Endodermal cell (in vitro differentiated cells): ENCODE data around the gene MRFAP1. TPM values are rescaled to one million over a fixed set of nuclear protein-coding genes. Genes with fewer than 3 reads are reported as not detected.
"Not testable (repeated sequence)": the region's sequence is repeated elsewhere in the genome, so short reads cannot be mapped to it uniquely, and the experiment has no call there.

Source experiments
- DNase-seq: peaks from one replicate; pipeline ENCODE4 v3.0.0-alpha.2; 2017
- H3K27ac ChIP-seq: 2 replicates; pipeline ENCODE4 v1.5.1; 2013; ENCODE audit warnings: mild to moderate bottlenecking, low read depth, low read length, moderate library complexity
- H3K27me3 ChIP-seq: 2 replicates; pipeline ENCODE4 v1.6.1; 2013; ENCODE audit warnings: mild to moderate bottlenecking, low read length, moderate library complexity; ENCODE audit not compliant: insufficient read depth, control insufficient read depth, poor library complexity, severe bottlenecking
- H3K36me3 ChIP-seq: 2 replicates; pipeline ENCODE4 v1.7.0; 2013; ENCODE audit warnings: mild to moderate bottlenecking, low read length, moderate library complexity; ENCODE audit not compliant: control insufficient read depth, insufficient read depth
- H3K4me1 ChIP-seq: one replicate; pipeline ENCODE4 v1.7.0; 2013; ENCODE audit warnings: low read length; ENCODE audit not compliant: control insufficient read depth, insufficient read depth
- H3K4me3 ChIP-seq: 2 replicates; pipeline ENCODE4 v1.5.1; 2013; ENCODE audit warnings: mild to moderate bottlenecking, low read length, moderate library complexity
- H3K9ac ChIP-seq: 2 replicates; pipeline ENCODE4 v1.6.1; 2013; ENCODE audit warnings: mild to moderate bottlenecking, low read length, moderate library complexity; ENCODE audit not compliant: poor library complexity, severe bottlenecking; ENCODE audit errors: extremely low read depth
- H3K9me3 ChIP-seq: 2 replicates; pipeline ENCODE4 v1.6.1; 2013; ENCODE audit warnings: mild to moderate bottlenecking, low read length, moderate library complexity; ENCODE audit not compliant: control insufficient read depth
- H3K27ac Mint-ChIP-seq: 2 replicates; pipeline ENCODE4 v1.8.0; 2020; ENCODE audit warnings: mixed read lengths
- H3K27me3 Mint-ChIP-seq: 2 replicates; pipeline ENCODE4 v1.8.0; 2021; ENCODE audit warnings: mild to moderate bottlenecking, mixed read lengths; ENCODE audit not compliant: insufficient read depth
- H3K36me3 Mint-ChIP-seq: 2 replicates; pipeline ENCODE4 v1.8.0; 2020; ENCODE audit warnings: low read depth, mixed read lengths
- H3K4me1 Mint-ChIP-seq: 2 replicates; pipeline ENCODE4 v1.8.0; 2020; ENCODE audit warnings: mixed read lengths
- H3K4me3 Mint-ChIP-seq: 2 replicates; pipeline ENCODE4 v1.8.0; 2020; ENCODE audit warnings: mild to moderate bottlenecking, moderate library complexity, mixed read lengths
- H3K9me3 Mint-ChIP-seq: 2 replicates; pipeline ENCODE4 v1.8.0; 2020; ENCODE audit warnings: mild to moderate bottlenecking, mixed read lengths
- WGBS, 2 experiments: methylation state at CpG; one replicate each; pipeline versions ENCODE4 v1.1.5 to v1.1.7; 2013; ENCODE audit warnings: missing lambda C conversion rate in 2 of 2, mixed read lengths in 1 of 2; ENCODE audit not compliant: insufficient coverage in 1 of 2, insufficient read length in 1 of 2; 5-methylcytosine and 5-hydroxymethylcytosine counted together
- total RNA-seq, 2 donors: library from RNA; stranded (reverse); fragmentation: NEBNext Ultra II Directional in 1 of 2; extraction: Animal tissue kit (Norgen Biotek cat#: 25700) in 1 of 2; gene quantifications; 2 replicates in 1 of 2; 3 replicates in 1 of 2; pipeline ENCODE4 v1.2.1, GENCODE V29; 2021
- TF ChIP-seq, protein P1 (sequence below): fragments of 200-600 bp; sonication (generic); conservative IDR thresholded peaks from 2 replicates; pipeline ENCODE4 v1.5.0; 2021; ENCODE audit warnings: antibody characterized with exemption, mild to moderate bottlenecking

Gene MRFAP1
- total RNA-seq, 2 donors from 2014 or later: 231 to 239 TPM

DNA sequence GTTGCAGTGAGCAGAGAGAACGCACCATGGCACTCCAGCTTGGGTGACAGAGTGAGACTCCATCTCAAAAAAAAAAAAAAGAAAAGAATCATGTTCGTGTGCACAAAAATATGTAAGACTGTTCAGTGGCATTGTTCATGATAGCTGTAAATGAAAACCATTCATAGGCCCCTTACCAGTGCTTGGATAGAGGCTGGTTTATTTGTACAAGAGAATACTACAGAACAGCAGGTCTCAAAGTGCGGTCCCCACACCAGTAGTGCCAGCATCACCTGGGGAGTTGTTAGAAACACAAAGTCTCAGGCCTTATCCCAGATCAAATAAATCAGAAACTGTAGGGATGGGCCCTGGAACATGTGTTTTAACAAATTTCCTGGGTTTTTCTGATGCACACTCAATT, 12.7 kb upstream of the MRFAP1 start:
- Mint-ChIP-seq H3K27me3 (no peaks in the 10 kb centered on the region), H3K4me3 (no peak overlapping the region), H3K27ac (no peak overlapping the region), H3K36me3 (no peaks in the 10 kb centered on the region), H3K9me3 (no peaks in the 10 kb centered on the region), H3K4me1 (no peaks in the 10 kb centered on the region)
- no peaks in the 10 kb centered on the region for H3K27me3 ChIP-seq
- no peaks in the 10 kb centered on the region for H3K9me3 ChIP-seq
- H3K27ac ChIP-seq: no peak overlapping the region
- TF ChIP-seq, protein P1, sequence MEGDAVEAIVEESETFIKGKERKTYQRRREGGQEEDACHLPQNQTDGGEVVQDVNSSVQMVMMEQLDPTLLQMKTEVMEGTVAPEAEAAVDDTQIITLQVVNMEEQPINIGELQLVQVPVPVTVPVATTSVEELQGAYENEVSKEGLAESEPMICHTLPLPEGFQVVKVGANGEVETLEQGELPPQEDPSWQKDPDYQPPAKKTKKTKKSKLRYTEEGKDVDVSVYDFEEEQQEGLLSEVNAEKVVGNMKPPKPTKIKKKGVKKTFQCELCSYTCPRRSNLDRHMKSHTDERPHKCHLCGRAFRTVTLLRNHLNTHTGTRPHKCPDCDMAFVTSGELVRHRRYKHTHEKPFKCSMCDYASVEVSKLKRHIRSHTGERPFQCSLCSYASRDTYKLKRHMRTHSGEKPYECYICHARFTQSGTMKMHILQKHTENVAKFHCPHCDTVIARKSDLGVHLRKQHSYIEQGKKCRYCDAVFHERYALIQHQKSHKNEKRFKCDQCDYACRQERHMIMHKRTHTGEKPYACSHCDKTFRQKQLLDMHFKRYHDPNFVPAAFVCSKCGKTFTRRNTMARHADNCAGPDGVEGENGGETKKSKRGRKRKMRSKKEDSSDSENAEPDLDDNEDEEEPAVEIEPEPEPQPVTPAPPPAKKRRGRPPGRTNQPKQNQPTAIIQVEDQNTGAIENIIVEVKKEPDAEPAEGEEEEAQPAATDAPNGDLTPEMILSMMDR: no peak
- no peak overlapping the region for H3K9ac ChIP-seq
- DNase-seq: no peak
- no peaks in the 10 kb centered on the region for H3K36me3 ChIP-seq
- H3K4me1 ChIP-seq: no peaks in the 10 kb centered on the region
- 97 to 100% methylated on average over 3 of the region's 3 CpGs for WGBS, 2 experiments
- no peak overlapping the region for H3K4me3 ChIP-seq

DNA sequence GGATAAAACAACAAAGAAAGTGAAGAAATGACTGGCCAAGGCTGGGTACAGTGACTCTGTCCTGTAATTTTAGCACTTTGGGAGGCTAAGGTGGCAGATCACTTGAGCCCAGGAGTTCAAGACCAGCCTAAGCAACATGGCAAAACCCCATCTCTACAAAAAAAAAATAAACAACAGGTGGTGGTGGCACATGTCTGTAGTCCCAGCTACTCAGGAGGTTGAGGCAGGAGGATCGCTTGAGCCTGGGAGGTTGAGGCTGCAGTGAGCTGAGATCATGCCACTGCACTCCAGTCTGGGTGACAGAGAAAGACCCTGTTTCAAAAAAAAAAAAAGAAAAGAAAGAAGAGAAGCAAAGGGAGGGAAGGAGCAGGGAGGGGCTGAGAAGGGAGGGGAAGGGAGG, 12.0 kb upstream of the MRFAP1 start:
- not testable (repeated sequence) for H3K36me3 Mint-ChIP-seq, H3K9me3 ChIP-seq, H3K27me3 Mint-ChIP-seq, H3K27ac Mint-ChIP-seq, H3K4me3 Mint-ChIP-seq, H3K4me3 ChIP-seq, DNase-seq, H3K9ac ChIP-seq, H3K4me1 Mint-ChIP-seq, H3K27ac ChIP-seq, H3K4me1 ChIP-seq, H3K36me3 ChIP-seq, H3K9me3 Mint-ChIP-seq, H3K27me3 ChIP-seq
- WGBS, 2 experiments: 96 to 100% methylated on average over 1 of the region's 1 CpG

DNA sequence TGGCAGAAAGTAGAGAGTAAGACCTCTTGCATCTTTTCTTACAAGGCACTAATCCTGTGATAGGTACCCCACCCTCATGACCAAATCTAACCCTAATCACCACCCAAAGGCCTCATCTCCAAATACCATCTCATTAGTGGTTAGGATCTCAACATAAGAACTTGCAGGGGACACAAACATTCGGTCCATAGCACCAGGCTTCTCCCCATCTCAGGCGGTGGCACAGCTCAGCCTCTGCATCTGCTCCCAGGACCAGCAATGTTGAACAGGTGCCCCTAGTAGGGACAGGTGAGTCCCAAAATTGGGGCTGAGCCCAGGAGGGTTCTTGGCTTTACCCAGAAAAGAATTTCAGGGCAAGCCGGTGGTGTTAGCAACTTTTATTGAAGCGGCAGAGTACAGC, 8.4 kb upstream of the MRFAP1 start:
- no peak overlapping the region for H3K9ac ChIP-seq
- H3K4me3 ChIP-seq: no peak overlapping the region
- Mint-ChIP-seq H3K27ac (no peak overlapping the region), H3K9me3 (no peaks in the 10 kb centered on the region), H3K36me3 (no peaks in the 10 kb centered on the region), H3K27me3 (no peaks in the 10 kb centered on the region), H3K4me1 (no peaks in the 10 kb centered on the region), H3K4me3 (no peak overlapping the region)
- H3K4me1 ChIP-seq: no peaks in the 10 kb centered on the region
- no peaks in the 10 kb centered on the region for H3K9me3 ChIP-seq
- WGBS, 2 experiments: 90 to 95% methylated on average over 4 of the region's 4 CpGs
- TF ChIP-seq, protein P1: no peak
- no peak overlapping the region for H3K27ac ChIP-seq
- H3K36me3 ChIP-seq: no peaks in the 10 kb centered on the region
- no peaks in the 10 kb centered on the region for H3K27me3 ChIP-seq
- DNase-seq: no peak
